Uterus (tissue), 4 donors: ENCODE data around the gene KMT2E. TPM values are rescaled to one million over a fixed set of nuclear protein-coding genes. Genes with fewer than 3 reads are reported as not detected.
"Not testable (repeated sequence)": the region's sequence is repeated elsewhere in the genome, so short reads cannot be mapped to it uniquely, and the experiment has no call there.

ENCODE experiments used
- DNase-seq, 2 donors: peaks; one replicate each; pipeline ENCODE4 v3.0.0-alpha.2; 2019 to 2020
- H3K27ac ChIP-seq, 2 donors: fragments of 200-600 bp; sonication (generic); 1 replicate in 1 of 2; 2 replicates in 1 of 2; pipeline ENCODE4 v1.5.1; 2016 to 2018
- H3K27me3 ChIP-seq, 2 donors: fragments of 200-600 bp; sonication (generic); one replicate each; pipeline ENCODE4 v1.5.1; 2018 to 2019; ENCODE audit warnings: control low read depth in 1 of 2
- H3K36me3 ChIP-seq, 2 donors: fragments of 200-600 bp; sonication (generic); one replicate each; pipeline ENCODE4 v1.5.1; 2019; ENCODE audit warnings: control low read depth in 1 of 2
- H3K4me1 ChIP-seq, 2 donors: fragments of 200-600 bp; sonication (generic); one replicate each; pipeline ENCODE4 v1.5.1; 2018 to 2019; ENCODE audit warnings: control low read depth in 1 of 2
- H3K4me3 ChIP-seq, 2 donors: fragments of 200-600 bp; sonication (generic); 1 replicate in 1 of 2; 2 replicates in 1 of 2; pipeline ENCODE4 v1.5.1; 2018 to 2019; ENCODE audit warnings: mild to moderate bottlenecking in 1 of 2
- H3K9me3 ChIP-seq, 2 donors: fragments of 200-600 bp; sonication (generic); one replicate each; pipeline ENCODE4 v1.5.1; 2019; ENCODE audit warnings: control low read depth in 1 of 2
- CTCF ChIP-seq, 4 experiments: fragments of 200-600 bp in 2 of 4; fragments of 450-650 bp in 2 of 4; sonication (generic) in 2 of 4; IDR thresholded peaks; one replicate each; pipeline ENCODE4 v1.5.1; 2016 to 2019; ENCODE audit warnings: antibody characterized with exemption in 4 of 4, mild to moderate bottlenecking in 2 of 4, moderate library complexity in 1 of 4
- POLR2A ChIP-seq, 2 donors: fragments of 450-650 bp; IDR thresholded peaks; one replicate each; pipeline ENCODE4 v1.6.1; 2016; ENCODE audit warnings: antibody characterized with exemption in 2 of 2, mild to moderate bottlenecking in 1 of 2, moderate library complexity in 1 of 2
- intact Hi-C: fragments of 100-400 bp; cut with DNase I; formaldehyde crosslinking; loops from one replicate; pipeline ENCODE4 v1.15.1; 2023; ENCODE audit warnings: low total_unique reads
- total RNA-seq, 4 donors: library from RNA; depleted of rRNA in 3 of 4; stranded (reverse); fragments of >200 nt in 3 of 4; gene quantifications; one replicate each; pipeline versions ENCODE4 v1.1.0 to v1.2.4, GENCODE V29; 2014 to 2023
- donor health status: DM: yes; HTN: yes; CAD: no.

Gene KMT2E
- total RNA-seq, 4 donors from 2014 or later = 61.5 to 208 (median 148) TPM

GRCh38 chr7:104973909-104974415, 40.0 kb upstream of the KMT2E start:
- Histone ChIP-seq H3K9me3 (no peaks in the 10 kb centered on the region), H3K36me3 (no peaks in the 10 kb centered on the region), H3K4me1 (peaks cover 0 to 13% of the 10 kb centered on the region in 2 donors), H3K27ac (peak overlapping the region; percentile 40 to 69), H3K27me3 (no peaks in the 10 kb centered on the region), H3K4me3 (no peak overlapping the region)
- intact Hi-C loops = no loop called here
- DNase-seq = no peak
- TF ChIP-seq POLR2A (IDR thresholded peaks at IDR 0.05) (no peak), CTCF (IDR thresholded peaks at IDR 0.05) (no peak)

- H3K27me3 ChIP-seq, DNase-seq, H3K36me3 ChIP-seq, H3K4me3 ChIP-seq, H3K9me3 ChIP-seq, intact Hi-C loops: not testable (repeated sequence)
- H3K4me1 ChIP-seq = peaks cover 0 to 16% of the 10 kb centered on the region in 2 donors
- H3K27ac ChIP-seq = peak overlapping the region in 1 of 2 donors; percentile 89
Measured at GRCh38 chr7:104975553-104975952, 38.5 kb upstream of the KMT2E start.

DNA sequence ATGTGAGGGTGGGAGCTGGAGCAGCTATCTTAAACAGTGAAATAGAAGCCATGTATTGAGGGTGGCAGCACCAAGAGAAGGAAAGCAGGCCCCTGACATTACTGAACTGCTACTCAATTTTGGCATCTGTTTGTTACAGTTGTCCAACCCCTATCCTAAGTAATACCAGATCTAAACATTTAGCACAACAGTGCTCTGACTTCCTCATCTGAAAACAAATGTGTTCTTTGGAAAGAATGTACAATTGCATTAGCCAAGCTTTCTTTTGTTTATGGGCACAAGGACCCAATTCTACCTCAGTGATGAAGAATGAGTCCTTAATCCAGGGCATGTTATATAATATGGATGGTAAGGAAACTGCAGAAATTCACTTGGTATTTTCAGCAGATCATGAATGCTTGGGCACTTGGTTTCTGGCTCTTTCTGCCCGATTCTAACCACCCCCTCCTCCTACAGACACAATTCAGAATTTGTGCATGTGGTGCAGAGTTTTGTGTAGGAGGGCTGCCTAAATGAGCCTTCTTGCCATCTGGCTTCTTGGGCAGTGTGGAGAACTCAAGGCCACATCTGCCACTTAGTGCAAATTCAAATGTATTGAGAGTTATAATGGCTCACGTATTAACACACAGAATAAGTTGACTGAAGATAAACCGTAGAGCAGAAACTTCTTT, 36.9 kb upstream of the KMT2E start:
- Histone ChIP-seq H3K27ac (peak overlapping the region; percentile 68 to 89), H3K9me3 (no peaks in the 10 kb centered on the region), H3K36me3 (no peaks in the 10 kb centered on the region), H3K4me1 (peaks cover 0 to 16% of the 10 kb centered on the region in 2 donors), H3K27me3 (no peaks in the 10 kb centered on the region), H3K4me3 (no peak overlapping the region)
- intact Hi-C loops = no loop called here
- TF ChIP-seq CTCF (IDR thresholded peaks at IDR 0.05) = no peak
- no peak for TF ChIP-seq POLR2A (IDR thresholded peaks at IDR 0.05)
- no peak for DNase-seq

- intact Hi-C loops = no loop called here
- TF ChIP-seq CTCF (IDR thresholded peaks at IDR 0.05) (peak in 1 of 4 experiments; percentile 3), POLR2A (IDR thresholded peaks at IDR 0.05) (no peak)
- no peaks in the 10 kb centered on the region for H3K36me3 ChIP-seq
- H3K27me3 ChIP-seq = no peaks in the 10 kb centered on the region
- peaks cover 0 to 24% of the 10 kb centered on the region in 2 donors for H3K4me1 ChIP-seq
- no peaks in the 10 kb centered on the region for H3K9me3 ChIP-seq
- DNase-seq = peak; percentile 30 to 56
- H3K4me3 ChIP-seq = no peak overlapping the region
- peak overlapping the region; percentile 68 to 89 for H3K27ac ChIP-seq
Measured at GRCh38 chr7:104978460-104978859, 35.5 kb upstream of the KMT2E start.

DNA sequence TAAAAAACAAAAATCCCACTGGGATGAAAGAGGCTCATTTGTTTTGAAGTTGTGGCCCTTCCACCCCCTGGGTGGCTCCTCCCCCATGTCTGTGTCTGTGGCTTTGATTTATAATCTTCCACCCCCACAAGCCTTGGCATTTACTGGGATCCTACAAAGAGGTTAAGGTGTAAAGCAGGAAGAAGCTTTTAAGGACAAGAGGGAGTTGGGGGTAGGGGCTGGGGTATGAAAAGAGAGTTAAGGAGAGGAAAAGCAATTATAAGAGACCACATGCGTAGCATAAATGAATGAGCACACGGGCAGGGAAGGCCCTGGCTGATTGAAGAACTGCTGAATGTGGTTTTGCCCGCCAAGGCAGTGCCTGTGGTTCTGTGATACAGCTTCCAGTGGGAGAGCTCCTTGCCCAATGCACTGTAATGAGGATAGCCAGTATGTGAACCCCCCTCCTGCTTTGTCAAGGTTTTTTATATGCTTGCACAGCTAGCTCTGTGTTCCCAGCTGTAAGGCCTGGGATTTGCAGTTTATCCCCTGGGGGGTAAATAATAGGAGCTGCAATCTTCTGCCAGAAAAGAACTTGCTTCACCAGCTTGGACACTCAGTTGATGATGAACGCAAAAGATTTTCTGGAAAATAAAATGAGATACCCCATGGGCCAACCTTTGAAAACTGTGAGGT, 34.7 kb upstream of the KMT2E start:
- Histone ChIP-seq H3K27me3 (no peaks in the 10 kb centered on the region), H3K4me3 (no peak overlapping the region), H3K36me3 (no peaks in the 10 kb centered on the region), H3K27ac (peak overlapping the region; percentile 68 to 89), H3K4me1 (peaks cover 0 to 24% of the 10 kb centered on the region in 2 donors), H3K9me3 (no peaks in the 10 kb centered on the region)
- DNase-seq = peak in 1 of 2 donors; percentile 30
- intact Hi-C loops = no loop called here
- no peak for TF ChIP-seq CTCF (IDR thresholded peaks at IDR 0.05)
- TF ChIP-seq POLR2A (IDR thresholded peaks at IDR 0.05) = no peak
